CD14-positive monocyte (primary cell): ENCODE measurements around the gene MARCOL. TPM values are rescaled to one million over a fixed set of nuclear protein-coding genes. Genes with fewer than 3 reads are reported as not detected.

ENCODE experiments used
- DNase-seq, 3 donors: peaks; one replicate each; pipeline ENCODE4 v3.0.0-alpha.2; 2011 to 2022
- H2AFZ ChIP-seq: 2 replicates; pipeline ENCODE4 v1.6.0; 2012; ENCODE audit warnings: mild to moderate bottlenecking, low read depth, low read length, inconsistent platforms; ENCODE audit not compliant: insufficient read depth, poor library complexity, severe bottlenecking
- H3K27ac ChIP-seq, 2 donors: 1 replicate in 1 of 2; 2 replicates in 1 of 2; pipeline ENCODE4 v1.5.1; 2012 to 2013; ENCODE audit warnings: low read length in 2 of 2, control low read depth in 1 of 2, inconsistent platforms in 1 of 2, low read depth in 1 of 2, mild to moderate bottlenecking in 1 of 2
- H3K27me3 ChIP-seq, 2 donors: one replicate each; pipeline versions ENCODE4 v1.6.0 to v1.6.1; 2011 to 2013; ENCODE audit warnings: low read length in 2 of 2; ENCODE audit not compliant: control insufficient read depth in 2 of 2, insufficient read depth in 2 of 2
- H3K36me3 ChIP-seq, 2 donors: replicated peaks in 1 of 2; 1 replicate in 1 of 2; 2 replicates in 1 of 2; pipeline versions ENCODE4 v1.5.1 to v1.6.1; 2012 to 2013; ENCODE audit warnings: low read length in 2 of 2, control low read depth in 1 of 2, inconsistent platforms in 1 of 2, mild to moderate bottlenecking in 1 of 2; ENCODE audit not compliant: insufficient read depth in 2 of 2, control insufficient read depth in 1 of 2
- H3K4me1 ChIP-seq, 2 donors: 1 replicate in 1 of 2; 2 replicates in 1 of 2; pipeline versions ENCODE4 v1.5.1 to v1.6.1; 2012 to 2013; ENCODE audit warnings: low read length in 2 of 2, control low read depth in 1 of 2, inconsistent platforms in 1 of 2, mild to moderate bottlenecking in 1 of 2, moderate library complexity in 1 of 2; ENCODE audit not compliant: insufficient read depth in 2 of 2, control insufficient read depth in 1 of 2
- H3K4me2 ChIP-seq: replicated peaks from 2 replicates; pipeline ENCODE3; 2012; ENCODE audit warnings: low read length, moderate library complexity, mild to moderate bottlenecking; ENCODE audit not compliant: poor library complexity, severe bottlenecking; ENCODE audit errors: extremely low read depth
- H3K4me3 ChIP-seq, 3 experiments: fragments of 200-600 bp in 1 of 3; sonication (generic) in 1 of 3; replicated peaks in 1 of 3; 1 replicate in 2 of 3; 2 replicates in 1 of 3; pipeline ENCODE4 v1.5.1; 2011 to 2013; ENCODE audit warnings: low read length in 3 of 3, mild to moderate bottlenecking in 3 of 3, control low read depth in 2 of 3, low read depth in 2 of 3, inconsistent platforms in 1 of 3, moderate library complexity in 1 of 3
- H3K79me2 ChIP-seq: 2 replicates; pipeline ENCODE4 v1.6.0; 2012; ENCODE audit warnings: mild to moderate bottlenecking, control low read depth, inconsistent platforms, low read length, moderate library complexity; ENCODE audit not compliant: insufficient read depth
- H3K9ac ChIP-seq: 2 replicates; pipeline ENCODE4 v1.6.0; 2017; ENCODE audit warnings: low read length, mild to moderate bottlenecking; ENCODE audit not compliant: insufficient read depth, poor library complexity, severe bottlenecking
- H3K9me3 ChIP-seq, 2 donors: replicated peaks in 1 of 2; 1 replicate in 1 of 2; 2 replicates in 1 of 2; pipeline versions ENCODE4 v1.5.1 to v1.6.1; 2012 to 2013; ENCODE audit warnings: low read length in 2 of 2, control low read depth in 1 of 2; ENCODE audit not compliant: control insufficient read depth in 1 of 2, insufficient read depth in 1 of 2
- H4K20me1 ChIP-seq: 2 replicates; pipeline ENCODE4 v1.6.0; 2012; ENCODE audit warnings: mild to moderate bottlenecking, low read length, control low read depth, moderate library complexity; ENCODE audit not compliant: insufficient read depth
- H3K27ac Mint-ChIP-seq, 7 donors: one replicate each; pipeline ENCODE4 v1.8.0; 2020; ENCODE audit warnings: mild to moderate bottlenecking in 7 of 7, mixed read lengths in 7 of 7, moderate library complexity in 6 of 7, inconsistent platforms in 2 of 7
- H3K27me3 Mint-ChIP-seq, 3 donors: one replicate each; pipeline ENCODE4 v1.8.0; 2021 to 2022; ENCODE audit warnings: low read depth in 3 of 3, mild to moderate bottlenecking in 3 of 3, mixed read lengths in 3 of 3, moderate library complexity in 3 of 3, inconsistent platforms in 1 of 3
- H3K36me3 Mint-ChIP-seq, 2 donors: one replicate each; pipeline ENCODE4 v1.8.0; 2020; ENCODE audit warnings: mixed read lengths in 2 of 2, inconsistent platforms in 1 of 2, mild to moderate bottlenecking in 1 of 2
- H3K4me1 Mint-ChIP-seq: one replicate; pipeline ENCODE4 v1.8.0; 2020; ENCODE audit warnings: mild to moderate bottlenecking, mixed read lengths
- H3K4me3 Mint-ChIP-seq, 2 donors: one replicate each; pipeline ENCODE4 v1.8.0; 2020; ENCODE audit warnings: mild to moderate bottlenecking in 2 of 2, mixed read lengths in 2 of 2, moderate library complexity in 1 of 2
- H3K9me3 Mint-ChIP-seq, 7 donors: one replicate each; pipeline ENCODE4 v1.8.0; 2020 to 2022; ENCODE audit warnings: mixed read lengths in 7 of 7, mild to moderate bottlenecking in 6 of 7, moderate library complexity in 6 of 7, inconsistent platforms in 2 of 7
- CTCF ChIP-seq: fragments of 200-600 bp; IDR thresholded peaks from one replicate; pipeline ENCODE4 v1.8.0; 2022; ENCODE audit warnings: antibody characterized with exemption, mild to moderate bottlenecking
- WGBS: methylation state at CpG from one replicate; pipeline ENCODE4 v1.1.5; 2013; ENCODE audit warnings: missing lambda C conversion rate; ENCODE audit not compliant: insufficient coverage; 5-methylcytosine and 5-hydroxymethylcytosine counted together
- intact Hi-C, 2 donors: fragments of 100-400 bp; cut with micrococcal nuclease; formaldehyde crosslinking; loops; one replicate each; pipeline versions ENCODE4 v1.15.0 to v1.15.1; 2023
- polyA plus RNA-seq, 3 donors: library from polyadenylated mRNA; depleted of rRNA in 1 of 3; unstranded in 2 of 3; stranded (reverse) in 1 of 3; fragments of 300-500 nt in 2 of 3; fragments of >200 nt in 1 of 3; fragmentation: Illumina TruSeq in 2 of 3; gene quantifications; 1 replicate in 2 of 3; 2 replicates in 1 of 3; pipeline ENCODE4 v1.2.3, GENCODE V29; 2012 to 2021
- small RNA-seq: library from RNA; depleted of rRNA; stranded (forward); fragments of <200 nt; gene quantifications from one replicate; pipeline ENCODE3, GENCODE V24; 2012; ENCODE audit warnings: low read depth; ENCODE audit not compliant: insufficient read length

The MARCOL gene
- polyA plus RNA-seq, 3 donors: not detected

DNA sequence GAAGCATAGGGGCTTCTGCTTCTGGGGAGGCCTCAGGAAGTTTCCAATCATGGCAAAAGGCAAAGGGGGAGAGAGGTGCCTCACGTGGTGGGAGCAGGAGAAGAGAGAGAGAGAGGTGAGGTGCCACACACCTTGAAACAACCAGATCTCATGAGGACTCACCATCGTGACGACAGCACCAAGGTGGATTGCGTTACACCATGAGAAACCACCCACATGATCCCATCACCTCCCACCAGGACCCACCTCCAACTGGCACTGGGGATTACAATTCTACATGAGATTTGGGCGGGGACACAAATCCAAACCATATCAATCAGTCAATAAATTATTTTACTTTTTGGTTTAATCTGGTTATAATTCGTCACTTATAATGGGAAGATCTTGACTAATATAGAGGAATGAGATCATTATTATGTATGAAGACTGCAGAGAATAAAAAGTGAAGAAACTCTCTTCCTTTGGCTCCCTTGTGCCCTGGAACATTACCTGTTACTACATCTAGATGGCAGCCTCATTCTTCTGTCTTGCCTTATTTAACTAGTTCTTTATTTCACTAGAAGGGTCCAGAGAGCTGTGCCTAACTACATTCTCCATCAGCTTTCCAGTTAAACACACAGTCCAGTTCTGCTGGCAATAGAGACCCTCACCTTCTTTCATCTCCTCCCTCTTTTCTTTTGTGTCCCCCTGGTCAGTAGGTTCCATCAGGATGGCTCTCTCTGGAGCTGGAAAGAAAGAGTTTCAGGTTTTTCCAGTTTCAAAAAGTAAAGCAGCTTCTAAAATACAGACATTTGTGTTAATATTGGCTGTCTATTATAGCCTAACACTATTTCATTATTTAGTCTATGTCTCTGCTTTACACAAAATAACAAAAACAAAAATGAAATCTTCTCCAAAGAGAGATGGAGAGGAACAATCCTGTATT is 52.2 kb downstream of the MARCOL start:
- peak; percentile 12 for TF ChIP-seq CTCF
- H3K4me3 ChIP-seq: no peak overlapping the region
- H3K36me3 ChIP-seq: no peaks in the 10 kb centered on the region
- intact Hi-C loops: no loop called here
- no peaks in the 10 kb centered on the region for H3K4me1 ChIP-seq
- H3K9me3 ChIP-seq: no peaks in the 10 kb centered on the region
- no peaks in the 10 kb centered on the region for H3K9me3 Mint-ChIP-seq
- H3K4me2 ChIP-seq: no peak overlapping the region
- H3K9ac ChIP-seq: no peak overlapping the region
- peaks cover 0 to 4% (median 1%) of the 10 kb centered on the region in 3 donors for H3K27me3 Mint-ChIP-seq
- no peak overlapping the region for H2AFZ ChIP-seq
- no peaks in the 10 kb centered on the region for H3K4me1 Mint-ChIP-seq
- no peak overlapping the region for H3K4me3 Mint-ChIP-seq
- no peaks in the 10 kb centered on the region for H3K36me3 Mint-ChIP-seq
- H3K27me3 ChIP-seq: no peaks in the 10 kb centered on the region
- H3K27ac ChIP-seq: no peak overlapping the region
- WGBS: 80% methylated on average over 3 of the region's 6 CpGs
- DNase-seq: peak in 1 of 3 donors; percentile 2
- H4K20me1 ChIP-seq: no peaks in the 10 kb centered on the region
- H3K79me2 ChIP-seq: no peaks in the 10 kb centered on the region
- H3K27ac Mint-ChIP-seq: no peak overlapping the region

Small RNA genes lying within 50 kb of the gene (small RNA-seq; reads per million reads assigned to genes)
- not detected for gene HMGN1P16

Other genes with a start within 250 kb of the MARCOL start
- gene SPINK5, start 174.5 kb upstream of the MARCOL start, polyA plus RNA-seq: not detected
- not detected for gene SPINK14, start 70.0 kb upstream of the MARCOL start, polyA plus RNA-seq
- not detected for gene SPINK6, start 35.5 kb upstream of the MARCOL start, polyA plus RNA-seq
- gene SPINK13, start 30.3 kb downstream of the MARCOL start, polyA plus RNA-seq: not detected
- not detected for gene SPINK7, start 73.9 kb downstream of the MARCOL start, polyA plus RNA-seq
- gene SPINK9, start 97.0 kb downstream of the MARCOL start, polyA plus RNA-seq: not detected
- gene FBXO38, start 145.4 kb downstream of the MARCOL start, polyA plus RNA-seq: 10 to 100 TPM in 2 of 3 donors, 1 to 10 TPM in 1; 6.8 to 22.1 (median 14.8) TPM